IMR-90 (cell line): ENCODE data around the gene PHC2.

Source experiments
- CHD1 ChIP-seq: IDR thresholded peaks from 2 replicates; pipeline ENCODE4 v1.6.1; 2012; ENCODE audit warnings: low read depth, low read length, improper control_type of control experiment
- MAFK ChIP-seq: IDR thresholded peaks from 2 replicates; pipeline ENCODE4 v1.6.1; 2012; ENCODE audit warnings: low read depth, low read length, improper control_type of control experiment
- MXI1 ChIP-seq: IDR thresholded peaks from 2 replicates; pipeline ENCODE4 v1.6.1; 2012; ENCODE audit warnings: low read depth, mild to moderate bottlenecking, low read length, moderate library complexity, borderline replicate concordance
- RAD21 ChIP-seq: IDR thresholded peaks from 2 replicates; pipeline ENCODE4 v1.6.1; 2012; ENCODE audit warnings: low read length, improper control_type of control experiment
- RCOR1 ChIP-seq: IDR thresholded peaks from 2 replicates; pipeline ENCODE4 v1.6.1; 2012; ENCODE audit warnings: mild to moderate bottlenecking, low read length, improper control_type of control experiment; ENCODE audit not compliant: insufficient replicate concordance
- TF ChIP-seq, protein P1 (sequence below): conservative IDR thresholded peaks from 2 replicates; pipeline ENCODE4 v1.5.1; 2012; ENCODE audit warnings: mild to moderate bottlenecking, low read depth, low read length, improper control_type of control experiment

DNA sequence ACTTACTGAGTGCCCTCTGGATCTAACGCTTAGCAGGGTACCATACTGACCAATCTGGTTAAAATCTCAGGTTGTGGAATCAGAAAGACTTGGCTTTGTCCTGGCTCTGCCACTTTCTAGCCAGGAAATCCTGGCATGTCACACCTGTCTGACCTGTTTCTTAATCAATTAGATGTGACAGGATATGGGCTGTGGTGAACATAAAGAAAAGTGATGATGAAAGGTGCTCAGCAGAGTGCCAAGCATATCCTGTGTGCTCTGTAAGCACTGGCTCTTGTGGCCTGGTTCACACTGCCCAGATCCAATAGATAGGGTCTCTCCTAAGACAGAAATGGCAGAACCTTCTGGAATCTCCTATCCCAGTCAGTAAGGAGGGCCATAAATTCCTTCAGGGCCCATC lies 53.9 kb downstream of the PHC2 start:
- TF ChIP-seq, protein P1, sequence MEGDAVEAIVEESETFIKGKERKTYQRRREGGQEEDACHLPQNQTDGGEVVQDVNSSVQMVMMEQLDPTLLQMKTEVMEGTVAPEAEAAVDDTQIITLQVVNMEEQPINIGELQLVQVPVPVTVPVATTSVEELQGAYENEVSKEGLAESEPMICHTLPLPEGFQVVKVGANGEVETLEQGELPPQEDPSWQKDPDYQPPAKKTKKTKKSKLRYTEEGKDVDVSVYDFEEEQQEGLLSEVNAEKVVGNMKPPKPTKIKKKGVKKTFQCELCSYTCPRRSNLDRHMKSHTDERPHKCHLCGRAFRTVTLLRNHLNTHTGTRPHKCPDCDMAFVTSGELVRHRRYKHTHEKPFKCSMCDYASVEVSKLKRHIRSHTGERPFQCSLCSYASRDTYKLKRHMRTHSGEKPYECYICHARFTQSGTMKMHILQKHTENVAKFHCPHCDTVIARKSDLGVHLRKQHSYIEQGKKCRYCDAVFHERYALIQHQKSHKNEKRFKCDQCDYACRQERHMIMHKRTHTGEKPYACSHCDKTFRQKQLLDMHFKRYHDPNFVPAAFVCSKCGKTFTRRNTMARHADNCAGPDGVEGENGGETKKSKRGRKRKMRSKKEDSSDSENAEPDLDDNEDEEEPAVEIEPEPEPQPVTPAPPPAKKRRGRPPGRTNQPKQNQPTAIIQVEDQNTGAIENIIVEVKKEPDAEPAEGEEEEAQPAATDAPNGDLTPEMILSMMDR, result no peak
- TF ChIP-seq MXI1, result no peak
- no peak for TF ChIP-seq MAFK
- no peak for TF ChIP-seq CHD1
- TF ChIP-seq RCOR1, result no peak
- TF ChIP-seq RAD21, result no peak
